GM23338 (cell line): ENCODE results near the gene TPPP3. TPM values are rescaled to one million over a fixed set of nuclear protein-coding genes. Genes with fewer than 3 reads are reported as not detected.

Experiments
- ATAC-seq: fragments of 200-7000 bp; cut with Tn5 transposase; 3 replicates; pipeline ENCODE4 v1.9.1; 2020
- DNase-seq: peaks from one replicate; pipeline ENCODE4 v3.0.0-alpha.2; 2015; ENCODE audit warnings: low spot score
- H2AFZ ChIP-seq: fragments of 200-600 bp; sonication (generic); 2 replicates; pipeline ENCODE4 v1.8.0; 2016; ENCODE audit warnings: antibody characterized with exemption, mild to moderate bottlenecking, moderate library complexity
- H3F3A ChIP-seq: fragments of 200-600 bp; sonication (generic); replicated peaks from 2 replicates; pipeline ENCODE4 v1.8.0; 2017; ENCODE audit warnings: antibody characterized with exemption, mixed run types, low read depth
- H3K27ac ChIP-seq: fragments of 200-600 bp; sonication (generic); 2 replicates; pipeline ENCODE4 v1.6.1; 2016; ENCODE audit warnings: low read depth
- H3K27me3 ChIP-seq: fragments of 200-600 bp; sonication (generic); 2 replicates; pipeline ENCODE4 v1.8.0; 2016; ENCODE audit warnings: mild to moderate bottlenecking, mixed run types, moderate library complexity; ENCODE audit not compliant: insufficient read depth
- H3K36me3 ChIP-seq: fragments of 200-600 bp; sonication (generic); 2 replicates; pipeline ENCODE4 v1.8.0; 2016; ENCODE audit warnings: mild to moderate bottlenecking; ENCODE audit not compliant: insufficient read depth
- H3K4me1 ChIP-seq: fragments of 200-600 bp; sonication (generic); 2 replicates; pipeline ENCODE4 v1.8.0; 2016; ENCODE audit warnings: mild to moderate bottlenecking, moderate library complexity; ENCODE audit not compliant: insufficient read depth
- H3K4me2 ChIP-seq: fragments of 200-600 bp; sonication (generic); 2 replicates; pipeline ENCODE4 v1.7.1; 2017; ENCODE audit warnings: mixed run types
- H3K4me3 ChIP-seq: fragments of 200-600 bp; sonication (generic); 2 replicates; pipeline ENCODE4 v1.6.1; 2016; ENCODE audit warnings: mixed run types
- H3K79me2 ChIP-seq: fragments of 200-600 bp; sonication (generic); replicated peaks from 2 replicates; pipeline ENCODE4 v1.8.0; 2017; ENCODE audit warnings: mild to moderate bottlenecking; ENCODE audit not compliant: insufficient read depth
- H3K9me2 ChIP-seq: fragments of 200-600 bp; sonication (generic); 2 replicates; pipeline ENCODE4 v1.8.0; 2017; ENCODE audit not compliant: insufficient read depth
- H4K20me1 ChIP-seq: fragments of 200-600 bp; sonication (generic); replicated peaks from 2 replicates; pipeline ENCODE4 v1.8.0; 2017; ENCODE audit warnings: mild to moderate bottlenecking; ENCODE audit not compliant: insufficient read depth
- H3K27ac Mint-ChIP-seq: 2 replicates; pipeline ENCODE4 v1.8.0; 2020; ENCODE audit warnings: inconsistent platforms, mild to moderate bottlenecking, moderate library complexity, mixed read lengths
- H3K27me3 Mint-ChIP-seq: 3 replicates; pipeline ENCODE4 v1.8.0; 2022; ENCODE audit warnings: low read depth, mild to moderate bottlenecking, moderate library complexity, mixed read lengths, inconsistent platforms; ENCODE audit not compliant: insufficient read depth, poor library complexity
- H3K36me3 Mint-ChIP-seq: 3 replicates; pipeline ENCODE4 v1.8.0; 2021; ENCODE audit warnings: low read depth, mild to moderate bottlenecking, inconsistent platforms, moderate library complexity, mixed read lengths
- H3K4me1 Mint-ChIP-seq: 3 replicates; pipeline ENCODE4 v1.8.0; 2020; ENCODE audit warnings: mild to moderate bottlenecking, inconsistent platforms, mixed read lengths
- H3K4me3 Mint-ChIP-seq: 3 replicates; pipeline ENCODE4 v1.8.0; 2021; ENCODE audit warnings: moderate library complexity, mild to moderate bottlenecking, inconsistent platforms, mixed read lengths
- H3K9me3 Mint-ChIP-seq: 3 replicates; pipeline ENCODE4 v1.8.0; 2020; ENCODE audit warnings: moderate library complexity, mild to moderate bottlenecking, inconsistent platforms, mixed read lengths
- CREB1 ChIP-seq: fragments of 250-450 bp; sonication (Bioruptor Pico); IDR thresholded peaks from 2 replicates; pipeline ENCODE4 v1.5.0; 2020; ENCODE audit warnings: low read depth, mild to moderate bottlenecking, moderate library complexity
- CTCF ChIP-seq, 2 experiments: fragments of 200-600 bp in 1 of 2; sonication (generic) in 1 of 2; conservative IDR thresholded peaks; 2 replicates each; pipeline versions ENCODE4 v1.5.1 to v1.6.1; 2016 to 2017; ENCODE audit warnings: antibody characterized with exemption in 2 of 2, low read depth in 2 of 2, mild to moderate bottlenecking in 2 of 2, moderate library complexity in 1 of 2
- ETS1 ChIP-seq: IDR thresholded peaks from 2 replicates; pipeline ENCODE4 v1.6.1; 2016; ENCODE audit warnings: antibody characterized with exemption
- EZH2 ChIP-seq: fragments of 200-600 bp; sonication (generic); IDR thresholded peaks from one replicate; pipeline ENCODE4 v1.8.0; 2017; ENCODE audit warnings: antibody characterized with exemption, mild to moderate bottlenecking, low read depth; ENCODE audit not compliant: unreplicated experiment
- EZH2phosphoT487 ChIP-seq: fragments of 200-600 bp; sonication (generic); IDR thresholded peaks from one replicate; pipeline ENCODE4 v1.8.1; 2018; ENCODE audit warnings: antibody characterized with exemption; ENCODE audit not compliant: unreplicated experiment
- JUNB ChIP-seq: IDR thresholded peaks from one replicate; pipeline ENCODE4 v1.6.1; 2016; ENCODE audit warnings: antibody characterized with exemption; ENCODE audit not compliant: unreplicated experiment
- NANOG ChIP-seq: IDR thresholded peaks from 2 replicates; pipeline ENCODE4 v1.6.1; 2016; ENCODE audit warnings: antibody characterized with exemption, borderline replicate concordance
- POLR2AphosphoS5 ChIP-seq: IDR thresholded peaks from 2 replicates; pipeline ENCODE4 v1.6.1; 2016; ENCODE audit warnings: antibody characterized with exemption, low read depth
- REST ChIP-seq: IDR thresholded peaks from one replicate; pipeline ENCODE4 v1.6.1; 2018; ENCODE audit warnings: antibody characterized with exemption; ENCODE audit not compliant: unreplicated experiment
- STAT1 ChIP-seq: IDR thresholded peaks from one replicate; pipeline ENCODE4 v1.6.1; 2016; ENCODE audit warnings: antibody characterized with exemption; ENCODE audit not compliant: unreplicated experiment
- ZNF114 ChIP-seq: fragments of 250-450 bp; sonication (Bioruptor Pico); IDR thresholded peaks from 2 replicates; pipeline ENCODE4 v1.5.0; 2020; ENCODE audit warnings: mild to moderate bottlenecking, moderate library complexity
- ZNF331 ChIP-seq: fragments of 250-450 bp; sonication (Bioruptor Pico); IDR thresholded peaks from 2 replicates; pipeline ENCODE4 v1.5.0; 2020; ENCODE audit warnings: low read depth, mild to moderate bottlenecking, moderate library complexity
- polyA plus RNA-seq: library from polyadenylated mRNA; unstranded; fragments of >200 nt; fragmentation: Nextera tagmentation; extraction: Ambion mirVana; gene quantifications from 2 replicates; pipeline ENCODE4 v1.2.1, GENCODE V29; 2016
- total RNA-seq: library from RNA; depleted of rRNA; stranded (reverse); fragments of >200 nt; shearing (Covaris generic); gene quantifications from 2 replicates; pipeline ENCODE4 v1.2.3, GENCODE V29; 2014
- TF ChIP-seq, protein P1 (sequence below): fragments of 250-450 bp; sonication (Bioruptor Pico); IDR thresholded peaks from 2 replicates; pipeline ENCODE4 v1.5.0; 2020; ENCODE audit warnings: mild to moderate bottlenecking, moderate library complexity

The TPPP3 gene
- total and polyA plus RNA-seq, 2 experiments from 2014 or later = 0.26 to 0.28 TPM

DNA sequence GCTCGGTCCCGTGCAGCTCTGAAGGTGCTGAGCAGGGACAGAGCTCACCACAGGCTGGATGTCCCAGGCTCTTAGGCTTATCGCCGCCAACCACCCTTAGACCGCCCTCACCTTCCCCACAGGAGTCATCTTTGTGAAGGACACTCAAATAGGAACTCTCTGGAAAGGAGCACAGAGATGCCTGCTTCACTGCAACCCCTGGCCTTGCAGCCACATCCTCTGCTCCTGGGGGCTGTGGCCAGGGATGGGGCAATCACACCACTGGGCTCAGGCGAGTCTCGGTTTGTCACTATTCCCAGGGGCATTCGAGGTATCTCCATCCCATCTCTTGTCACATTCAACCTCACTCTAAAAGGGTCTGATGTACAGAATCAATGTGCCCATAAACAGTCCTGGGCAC, 12.0 kb upstream of the TPPP3 start:
- ATAC-seq (no peak), DNase-seq (no peak)
- Histone ChIP-seq H3K36me3 (no peaks in the 10 kb centered on the region), H3K27ac (no peak overlapping the region; the same call in 1 of the 2 replicates), H3K4me1 (peaks cover 21% of the 10 kb centered on the region; the same call in 1 of the 2 replicates), H3K27me3 (0 out of 2 replicates have a peak, but pooled peaks cover 3% of the 10 kb centered on the region), H3K9me2 (no peaks in the 10 kb centered on the region), H2AFZ (no peak overlapping the region), H3F3A (no peaks in the 10 kb centered on the region), H3K79me2 (no peaks in the 10 kb centered on the region), H3K4me3 (no peak overlapping the region), H3K4me2 (no peak overlapping the region), H4K20me1 (no peaks in the 10 kb centered on the region)
- TF ChIP-seq ETS1 (no peak), JUNB (no peak), ZNF331 (CRISPR knock-in tag) (no peak), ZNF114 (no peak), NANOG (no peak), STAT1 (no peak), POLR2AphosphoS5 (no peak), EZH2phosphoT487 (no peak), CTCF (conservative IDR thresholded peaks at IDR 0.05; ENCODE audit: low read depth in 2 of 2) (no peak), REST (no peak), EZH2 (no peak), CREB1 (CRISPR knock-in tag) (no peak)
- TF ChIP-seq, protein P1, sequence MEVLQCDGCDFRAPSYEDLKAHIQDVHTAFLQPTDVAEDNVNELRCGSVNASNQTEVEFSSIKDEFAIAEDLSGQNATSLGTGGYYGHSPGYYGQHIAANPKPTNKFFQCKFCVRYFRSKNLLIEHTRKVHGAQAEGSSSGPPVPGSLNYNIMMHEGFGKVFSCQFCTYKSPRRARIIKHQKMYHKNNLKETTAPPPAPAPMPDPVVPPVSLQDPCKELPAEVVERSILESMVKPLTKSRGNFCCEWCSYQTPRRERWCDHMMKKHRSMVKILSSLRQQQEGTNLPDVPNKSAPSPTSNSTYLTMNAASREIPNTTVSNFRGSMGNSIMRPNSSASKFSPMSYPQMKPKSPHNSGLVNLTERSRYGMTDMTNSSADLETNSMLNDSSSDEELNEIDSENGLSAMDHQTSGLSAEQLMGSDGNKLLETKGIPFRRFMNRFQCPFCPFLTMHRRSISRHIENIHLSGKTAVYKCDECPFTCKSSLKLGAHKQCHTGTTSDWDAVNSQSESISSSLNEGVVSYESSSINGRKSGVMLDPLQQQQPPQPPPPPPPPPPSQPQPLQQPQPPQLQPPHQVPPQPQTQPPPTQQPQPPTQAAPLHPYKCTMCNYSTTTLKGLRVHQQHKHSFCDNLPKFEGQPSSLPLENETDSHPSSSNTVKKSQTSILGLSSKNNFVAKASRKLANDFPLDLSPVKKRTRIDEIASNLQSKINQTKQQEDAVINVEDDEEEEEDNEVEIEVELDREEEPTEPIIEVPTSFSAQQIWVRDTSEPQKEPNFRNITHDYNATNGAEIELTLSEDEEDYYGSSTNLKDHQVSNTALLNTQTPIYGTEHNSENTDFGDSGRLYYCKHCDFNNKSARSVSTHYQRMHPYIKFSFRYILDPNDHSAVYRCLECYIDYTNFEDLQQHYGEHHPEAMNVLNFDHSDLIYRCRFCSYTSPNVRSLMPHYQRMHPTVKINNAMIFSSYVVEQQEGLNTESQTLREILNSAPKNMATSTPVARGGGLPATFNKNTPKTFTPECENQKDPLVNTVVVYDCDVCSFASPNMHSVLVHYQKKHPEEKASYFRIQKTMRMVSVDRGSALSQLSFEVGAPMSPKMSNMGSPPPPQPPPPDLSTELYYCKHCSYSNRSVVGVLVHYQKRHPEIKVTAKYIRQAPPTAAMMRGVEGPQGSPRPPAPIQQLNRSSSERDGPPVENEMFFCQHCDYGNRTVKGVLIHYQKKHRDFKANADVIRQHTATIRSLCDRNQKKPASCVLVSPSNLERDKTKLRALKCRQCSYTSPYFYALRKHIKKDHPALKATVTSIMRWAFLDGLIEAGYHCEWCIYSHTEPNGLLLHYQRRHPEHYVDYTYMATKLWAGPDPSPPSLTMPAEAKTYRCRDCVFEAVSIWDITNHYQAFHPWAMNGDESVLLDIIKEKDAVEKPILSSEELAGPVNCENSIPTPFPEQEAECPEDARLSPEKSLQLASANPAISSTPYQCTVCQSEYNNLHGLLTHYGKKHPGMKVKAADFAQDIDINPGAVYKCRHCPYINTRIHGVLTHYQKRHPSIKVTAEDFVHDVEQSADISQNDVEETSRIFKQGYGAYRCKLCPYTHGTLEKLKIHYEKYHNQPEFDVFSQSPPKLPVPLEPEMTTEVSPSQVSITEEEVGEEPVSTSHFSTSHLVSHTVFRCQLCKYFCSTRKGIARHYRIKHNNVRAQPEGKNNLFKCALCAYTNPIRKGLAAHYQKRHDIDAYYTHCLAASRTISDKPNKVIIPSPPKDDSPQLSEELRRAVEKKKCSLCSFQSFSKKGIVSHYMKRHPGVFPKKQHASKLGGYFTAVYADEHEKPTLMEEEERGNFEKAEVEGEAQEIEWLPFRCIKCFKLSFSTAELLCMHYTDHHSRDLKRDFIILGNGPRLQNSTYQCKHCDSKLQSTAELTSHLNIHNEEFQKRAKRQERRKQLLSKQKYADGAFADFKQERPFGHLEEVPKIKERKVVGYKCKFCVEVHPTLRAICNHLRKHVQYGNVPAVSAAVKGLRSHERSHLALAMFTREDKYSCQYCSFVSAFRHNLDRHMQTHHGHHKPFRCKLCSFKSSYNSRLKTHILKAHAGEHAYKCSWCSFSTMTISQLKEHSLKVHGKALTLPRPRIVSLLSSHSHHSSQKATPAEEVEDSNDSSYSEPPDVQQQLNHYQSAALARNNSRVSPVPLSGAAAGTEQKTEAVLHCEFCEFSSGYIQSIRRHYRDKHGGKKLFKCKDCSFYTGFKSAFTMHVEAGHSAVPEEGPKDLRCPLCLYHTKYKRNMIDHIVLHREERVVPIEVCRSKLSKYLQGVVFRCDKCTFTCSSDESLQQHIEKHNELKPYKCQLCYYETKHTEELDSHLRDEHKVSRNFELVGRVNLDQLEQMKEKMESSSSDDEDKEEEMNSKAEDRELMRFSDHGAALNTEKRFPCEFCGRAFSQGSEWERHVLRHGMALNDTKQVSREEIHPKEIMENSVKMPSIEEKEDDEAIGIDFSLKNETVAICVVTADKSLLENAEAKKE = no peak
- Mint-ChIP-seq H3K9me3 (no peaks in the 10 kb centered on the region), H3K27me3 (peaks cover 6% of the 10 kb centered on the region), H3K4me3 (no peak overlapping the region), H3K27ac (no peak overlapping the region), H3K36me3 (no peaks in the 10 kb centered on the region; the same call in 2 of the 3 replicates), H3K4me1 (peaks cover 29% of the 10 kb centered on the region)
